H1 (cell line): ENCODE results near the gene SETX. TPM values are rescaled to one million over a fixed set of nuclear protein-coding genes. Genes with fewer than 3 reads are reported as not detected.

Experiments
- CTCF ChIA-PET: fragments of 300-600 bp; sonication (Branson Sonifier 250); formaldehyde crosslinking; loops from one replicate; lab custom pipeline; 2021; ENCODE audit not compliant: partially characterized antibody; lab: Charles Lee
- POLR2A ChIA-PET: fragments of 300-600 bp; sonication (Branson Sonifier 250); formaldehyde crosslinking; loops from one replicate; lab custom pipeline; 2021; ENCODE audit warnings: inconsistent platforms; ENCODE audit not compliant: partially characterized antibody; lab: Charles Lee
- DNase-seq, 2 experiments: peaks; one replicate each; pipeline versions ENCODE4 v3.0.0 to v3.0.0-alpha.2; 2010 to 2022; ENCODE audit warnings: low spot score in 2 of 2, low read depth in 1 of 2, mixed read lengths in 1 of 2
- FAIRE-seq: peaks from 2 replicates; lab custom pipeline; 2011; peaks lifted over from hg19 to GRCh38; lab: Jason Lieb, UNC
- H2AFZ ChIP-seq: 2 replicates; pipeline ENCODE4 v1.8.1; 2012; ENCODE audit warnings: low read length, inconsistent platforms
- H2AK5ac ChIP-seq: 2 replicates; pipeline ENCODE4 v1.6.1; 2013; ENCODE audit warnings: low read depth, low read length
- H2BK120ac ChIP-seq: replicated peaks from 2 replicates; pipeline ENCODE3; 2013; ENCODE audit warnings: low read depth, low read length, inconsistent platforms
- H2BK12ac ChIP-seq: 2 replicates; pipeline ENCODE4 v1.6.1; 2013; ENCODE audit warnings: low read depth, low read length
- H2BK15ac ChIP-seq: 2 replicates; pipeline ENCODE4 v1.6.1; 2013; ENCODE audit warnings: low read length
- H2BK20ac ChIP-seq: 2 replicates; pipeline ENCODE4 v1.6.1; 2013; ENCODE audit warnings: low read length
- H2BK5ac ChIP-seq: 2 replicates; pipeline ENCODE4 v1.6.1; 2013; ENCODE audit warnings: low read depth, low read length
- H3K14ac ChIP-seq: 2 replicates; pipeline ENCODE4 v1.6.1; 2013; ENCODE audit warnings: inconsistent platforms; ENCODE audit not compliant: insufficient read length
- H3K18ac ChIP-seq: 2 replicates; pipeline ENCODE4 v1.6.1; 2013; ENCODE audit warnings: low read length; ENCODE audit errors: extremely low read depth
- H3K23ac ChIP-seq: 2 replicates; pipeline ENCODE4 v1.6.1; 2013; ENCODE audit warnings: inconsistent platforms; ENCODE audit not compliant: insufficient read length
- H3K23me2 ChIP-seq: 2 replicates; pipeline ENCODE4 v1.6.1; 2013; ENCODE audit warnings: low read depth, low read length
- H3K27ac ChIP-seq: 2 replicates; pipeline ENCODE4 v1.6.1; 2011; ENCODE audit warnings: low read depth, low read length, inconsistent platforms
- H3K27me3 ChIP-seq, 4 experiments: replicated peaks in 1 of 4; 1 replicate in 1 of 4; 2 replicates in 3 of 4; pipeline versions ENCODE4 v1.6.1 to v1.8.1; 2011 to 2013; ENCODE audit warnings: low read length in 3 of 4, mild to moderate bottlenecking in 3 of 4, inconsistent platforms in 2 of 4, mixed read lengths in 2 of 4, moderate library complexity in 1 of 4; ENCODE audit not compliant: control insufficient read depth in 3 of 4, insufficient read depth in 3 of 4; ENCODE audit errors: extremely low read depth in 1 of 4
- H3K36me3 ChIP-seq, 4 experiments: 2 replicates each; pipeline versions ENCODE4 v1.6.1 to v1.8.1; 2011 to 2013; ENCODE audit warnings: mild to moderate bottlenecking in 4 of 4, low read length in 3 of 4, moderate library complexity in 2 of 4, control low read depth in 1 of 4, inconsistent platforms in 1 of 4; ENCODE audit not compliant: insufficient read depth in 4 of 4, control insufficient read depth in 2 of 4
- H3K4ac ChIP-seq: replicated peaks from 2 replicates; pipeline ENCODE3; 2013; ENCODE audit warnings: low read length, low read depth, mixed read lengths, inconsistent platforms; ENCODE audit not compliant: insufficient read length
- H3K4me1 ChIP-seq, 4 experiments: replicated peaks in 1 of 4; 1 replicate in 1 of 4; 2 replicates in 3 of 4; pipeline versions ENCODE4 v1.6.1 to v1.8.1; 2011 to 2013; ENCODE audit warnings: low read length in 3 of 4, inconsistent platforms in 2 of 4, mixed read lengths in 1 of 4; ENCODE audit not compliant: insufficient read depth in 4 of 4, control insufficient read depth in 3 of 4
- H3K4me2 ChIP-seq, 2 experiments: 2 replicates each; pipeline versions ENCODE4 v1.6.1 to v1.8.1; 2011 to 2013; ENCODE audit warnings: low read depth in 2 of 2, low read length in 2 of 2, control low read depth in 1 of 2, inconsistent platforms in 1 of 2, mild to moderate bottlenecking in 1 of 2; ENCODE audit not compliant: insufficient read depth in 1 of 2
- H3K4me3 ChIP-seq, 4 experiments: fragments of 200-600, 300-600 bp in 1 of 4; sonication (generic), shearing (Covaris generic), sonication (Bioruptor Twin) in 1 of 4; 2 replicates each; pipeline versions ENCODE4 v1.5.1 to v1.8.1; 2011 to 2016; ENCODE audit warnings: low read length in 4 of 4, low read depth in 3 of 4, control low read depth in 2 of 4, inconsistent platforms in 2 of 4, mild to moderate bottlenecking in 2 of 4, mixed read lengths in 1 of 4, moderate library complexity in 1 of 4; ENCODE audit not compliant: insufficient read depth in 2 of 4; ENCODE audit errors: extremely low read depth in 1 of 4
- H3K56ac ChIP-seq: replicated peaks from 2 replicates; pipeline ENCODE3; 2013; ENCODE audit warnings: low read depth, mild to moderate bottlenecking, mixed read lengths, low read length, inconsistent platforms; ENCODE audit not compliant: insufficient read length
- H3K79me1 ChIP-seq: 2 replicates; pipeline ENCODE4 v1.6.1; 2013; ENCODE audit warnings: low read depth, low read length, control low read depth
- H3K79me2 ChIP-seq, 2 experiments: 2 replicates each; pipeline versions ENCODE4 v1.6.1 to v1.8.1; 2012 to 2013; ENCODE audit warnings: low read length in 2 of 2, mild to moderate bottlenecking in 2 of 2, inconsistent platforms in 1 of 2; ENCODE audit not compliant: insufficient read depth in 2 of 2, control insufficient read depth in 1 of 2
- H3K9ac ChIP-seq, 4 experiments: replicated peaks in 1 of 4; 1 replicate in 1 of 4; 2 replicates in 3 of 4; pipeline versions ENCODE4 v1.6.1 to v1.8.1; 2011 to 2013; ENCODE audit warnings: low read depth in 3 of 4, low read length in 3 of 4, control low read depth in 2 of 4, mild to moderate bottlenecking in 2 of 4, moderate library complexity in 2 of 4, inconsistent platforms in 1 of 4; ENCODE audit errors: extremely low read depth in 1 of 4
- H3K9me3 ChIP-seq, 2 experiments: 2 replicates each; pipeline versions ENCODE4 v1.6.1 to v1.8.1; 2012 to 2013; ENCODE audit warnings: mild to moderate bottlenecking in 2 of 2, moderate library complexity in 2 of 2, control low read depth in 1 of 2, inconsistent platforms in 1 of 2, low read depth in 1 of 2, low read length in 1 of 2, mixed read lengths in 1 of 2; ENCODE audit not compliant: insufficient read depth in 2 of 2
- H4K20me1 ChIP-seq, 2 experiments: replicated peaks in 1 of 2; 2 replicates each; pipeline versions ENCODE3 to v1.8.1; 2011 to 2013; ENCODE audit warnings: inconsistent platforms in 2 of 2, low read length in 2 of 2, mild to moderate bottlenecking in 1 of 2; ENCODE audit not compliant: insufficient read depth in 2 of 2, control insufficient read depth in 1 of 2
- H4K5ac ChIP-seq: 2 replicates; pipeline ENCODE4 v1.6.1; 2013; ENCODE audit warnings: low read length, low read depth, mixed read lengths, inconsistent platforms; ENCODE audit not compliant: insufficient read length
- H4K8ac ChIP-seq: 2 replicates; pipeline ENCODE4 v1.8.0; 2013; ENCODE audit warnings: mild to moderate bottlenecking, moderate library complexity, low read length, inconsistent platforms; ENCODE audit not compliant: insufficient read depth; ENCODE audit errors: extremely low read depth
- H4K91ac ChIP-seq: replicated peaks from 2 replicates; pipeline ENCODE3; 2013; ENCODE audit warnings: low read length, mixed read lengths, inconsistent platforms; ENCODE audit not compliant: insufficient read length
- BCL11A ChIP-seq, 2 experiments: IDR thresholded peaks; one replicate each; pipeline ENCODE4 v1.6.1; 2011; ENCODE audit warnings: low read depth in 2 of 2, low read length in 2 of 2, mild to moderate bottlenecking in 2 of 2
- FOSL1 ChIP-seq: IDR thresholded peaks from 2 replicates; pipeline ENCODE4 v1.6.1; 2011; ENCODE audit warnings: mild to moderate bottlenecking, low read depth, low read length, moderate library complexity; ENCODE audit not compliant: insufficient read depth
- JUND ChIP-seq: IDR thresholded peaks from 2 replicates; pipeline ENCODE4 v1.6.1; 2011; ENCODE audit warnings: mild to moderate bottlenecking, improper control_type of control experiment, low read length
- KDM4A ChIP-seq: IDR thresholded peaks from one replicate; pipeline ENCODE4 v1.7.1; 2012; ENCODE audit warnings: low read depth, mild to moderate bottlenecking, moderate library complexity, low read length, inconsistent platforms; ENCODE audit not compliant: severe bottlenecking
- MAFK ChIP-seq: IDR thresholded peaks from 2 replicates; pipeline ENCODE4 v1.6.1; 2012; ENCODE audit warnings: low read depth, mild to moderate bottlenecking, improper control_type of control experiment, low read length
- POLR2A ChIP-seq, 2 experiments: IDR thresholded peaks; 1 replicate in 1 of 2; 2 replicates in 1 of 2; pipeline ENCODE4 v1.6.1; 2011; ENCODE audit warnings: low read depth in 2 of 2, low read length in 2 of 2, mild to moderate bottlenecking in 2 of 2; ENCODE audit errors: control extremely low read depth in 1 of 2
- RXRA ChIP-seq: IDR thresholded peaks from 2 replicates; pipeline ENCODE4 v1.6.1; 2011; ENCODE audit warnings: low read depth, mild to moderate bottlenecking, low read length, moderate library complexity; ENCODE audit not compliant: insufficient read depth
- SP1 ChIP-seq: IDR thresholded peaks from 2 replicates; pipeline ENCODE4 v1.6.1; 2011; ENCODE audit warnings: low read depth, low read length
- SRF ChIP-seq: IDR thresholded peaks from 2 replicates; pipeline ENCODE4 v1.6.1; 2011; ENCODE audit warnings: mild to moderate bottlenecking, low read depth, low read length, moderate library complexity
- TBP ChIP-seq: IDR thresholded peaks from 2 replicates; pipeline ENCODE4 v1.6.1; 2011; ENCODE audit warnings: low read depth, low read length, improper control_type of control experiment
- USF2 ChIP-seq: IDR thresholded peaks from 2 replicates; pipeline ENCODE4 v1.6.1; 2011; ENCODE audit warnings: low read length, improper control_type of control experiment
- ZNF274 ChIP-seq: IDR thresholded peaks from 2 replicates; pipeline ENCODE4 v1.7.0; 2012; ENCODE audit warnings: low read length, borderline replicate concordance; ENCODE audit errors: extremely low read depth
- WGBS, 2 experiments: shearing (Covaris generic) in 1 of 2; methylation state at CpG; one replicate each; pipeline versions ENCODE4 v1.1.6 to v1.1.7; 2013 to 2015; ENCODE audit warnings: low lambda C conversion rate in 2 of 2, mixed read lengths in 2 of 2, inconsistent platforms in 1 of 2, low coverage in 1 of 2, missing lambda C conversion rate in 1 of 2; ENCODE audit not compliant: insufficient replicate concordance in 2 of 2, insufficient coverage in 1 of 2, insufficient read length in 1 of 2; ENCODE audit errors: extremely low coverage in 1 of 2, missing lambda C conversion rate in 1 of 2; 5-methylcytosine and 5-hydroxymethylcytosine counted together
- polyA plus RNA-seq, 7 experiments: library from polyadenylated mRNA; depleted of rRNA in 3 of 7; stranded (reverse) in 5 of 7; unstranded in 2 of 7; fragments of >200 nt in 5 of 7; fragments of 200-250 nt in 2 of 7; gene quantifications; 1 replicate in 5 of 7; 2 replicates in 1 of 7; 4 replicates in 1 of 7; pipeline versions ENCODE4 v1.2.1 to v1.2.3, GENCODE V29; 2011 to 2013; ENCODE audit warnings: missing spikeins in 2 of 7, mixed read lengths in 2 of 7
- total RNA-seq: library from RNA; stranded (reverse); fragmentation: NEBNext Ultra II Directional; extraction: Animal tissue kit (Norgen Biotek cat#: 25700); gene quantifications from 2 replicates; pipeline ENCODE4 v1.2.1, GENCODE V29; 2021

SETX gene
- total and polyA plus RNA-seq, 2 of the 8 experiments (the other 6 are each of a cell fraction or from before 2014, with no cell fraction given): 15.1 to 37.9 TPM

GRCh38 chr9:132327537-132327936 is 27.2 kb downstream of the SETX start:
- no peak overlapping the region for H2AK5ac ChIP-seq
- no peak overlapping the region for H2BK15ac ChIP-seq
- peaks cover 26 to 76% (median 65%) of the 10 kb centered on the region in 4 experiments for H3K36me3 ChIP-seq
- no peaks in the 10 kb centered on the region for H3K23me2 ChIP-seq
- H3K4me3 ChIP-seq: no peak overlapping the region
- 95% methylated on average over 6 of the region's 6 CpGs; no CpG with 5 or more reads in 1 of the 2 experiments for WGBS, 2 experiments
- no peak overlapping the region for H2BK120ac ChIP-seq
- H4K5ac ChIP-seq: no peak overlapping the region
- H2BK12ac ChIP-seq: no peak overlapping the region
- H3K27me3 ChIP-seq: no peaks in the 10 kb centered on the region
- H3K79me2 ChIP-seq: peaks cover 0 to 6% of the 10 kb centered on the region in 2 experiments; a peak in 1 of 4 replicates
- H3K56ac ChIP-seq: no peak overlapping the region
- no peak overlapping the region for H3K23ac ChIP-seq
- no peak overlapping the region for H4K8ac ChIP-seq
- no peak for TF ChIP-seq MAFK
- TF ChIP-seq SP1: no peak
- no peak for TF ChIP-seq TBP
- TF ChIP-seq RXRA: no peak
- TF ChIP-seq POLR2A (IDR thresholded peaks at IDR 0.05; ENCODE audit: control extremely low read depth in 1 of 2, low read depth in 2 of 2, low read length in 2 of 2): no peak
- no peak for TF ChIP-seq BCL11A (IDR thresholded peaks at IDR 0.05; ENCODE audit: low read depth in 2 of 2, low read length in 2 of 2)
- TF ChIP-seq SRF: no peak
- TF ChIP-seq FOSL1: no peak
- TF ChIP-seq ZNF274: no peak
- TF ChIP-seq JUND: no peak
- TF ChIP-seq KDM4A: no peak
- TF ChIP-seq USF2: no peak
- no peak overlapping the region for H3K9ac ChIP-seq
- H3K4ac ChIP-seq: no peak overlapping the region
- H3K27ac ChIP-seq: no peak overlapping the region
- H3K4me1 ChIP-seq: no peaks in the 10 kb centered on the region
- CTCF ChIA-PET: interaction anchor here (1.0 kb wide), 1 partner anchor 695 kb away, joined by 3 read pairs; no protein-coding TSS in a partner anchor
- no peak overlapping the region for H2BK20ac ChIP-seq
- H3K9me3 ChIP-seq: no peaks in the 10 kb centered on the region
- POLR2A ChIA-PET: interaction anchor here (0.5 to 1.0 kb wide), 2 partner anchors 11 to 234 kb away, joined by 3 read pairs; no protein-coding TSS in a partner anchor
- H3K14ac ChIP-seq: no peak overlapping the region
- no peak overlapping the region for H2AFZ ChIP-seq
- no peak overlapping the region for H4K91ac ChIP-seq
- H3K18ac ChIP-seq: no peak overlapping the region
- H4K20me1 ChIP-seq: peaks cover 0 to 2% of the 10 kb centered on the region in 2 experiments
- DNase-seq: no peak
- no peaks in the 10 kb centered on the region for H3K79me1 ChIP-seq
- H3K4me2 ChIP-seq: no peak overlapping the region
- no peak overlapping the region for H2BK5ac ChIP-seq
- FAIRE-seq: no peak
